NCI-H524 treated with DMSO at 0.1 percent for 48 hours (cell line): ENCODE measurements around the gene C1QC.

Experiments
- DNase-seq: peaks from one replicate; lab custom pipeline; 2025; lab: John Stamatoyannopoulos, UW

Gene C1QC

DNA sequence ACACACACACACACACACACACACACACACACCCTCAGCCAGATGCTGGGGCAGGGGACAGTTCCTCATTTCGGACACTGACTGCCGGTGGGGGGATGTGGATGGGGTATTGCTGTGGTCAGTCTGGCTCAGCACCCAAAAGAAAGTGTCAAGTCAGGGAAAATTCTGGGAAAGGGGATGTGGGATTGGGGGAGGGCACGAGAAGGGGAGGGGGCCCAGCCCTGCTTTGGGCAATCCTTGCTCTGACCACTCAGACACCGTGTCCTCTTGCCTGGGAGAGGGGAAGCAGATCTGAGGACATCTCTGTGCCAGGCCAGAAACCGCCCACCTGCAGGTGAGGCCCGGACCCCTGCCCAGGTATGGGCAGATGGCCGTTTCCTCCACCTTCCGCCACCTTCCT is at the start of gene C1QC:
C1QC (plus strand) TSS at position 253 of the 400 bp plus-strand sequence. CDS start 391 bp downstream, outside the sequence.
- no peak for DNase-seq

DNA sequence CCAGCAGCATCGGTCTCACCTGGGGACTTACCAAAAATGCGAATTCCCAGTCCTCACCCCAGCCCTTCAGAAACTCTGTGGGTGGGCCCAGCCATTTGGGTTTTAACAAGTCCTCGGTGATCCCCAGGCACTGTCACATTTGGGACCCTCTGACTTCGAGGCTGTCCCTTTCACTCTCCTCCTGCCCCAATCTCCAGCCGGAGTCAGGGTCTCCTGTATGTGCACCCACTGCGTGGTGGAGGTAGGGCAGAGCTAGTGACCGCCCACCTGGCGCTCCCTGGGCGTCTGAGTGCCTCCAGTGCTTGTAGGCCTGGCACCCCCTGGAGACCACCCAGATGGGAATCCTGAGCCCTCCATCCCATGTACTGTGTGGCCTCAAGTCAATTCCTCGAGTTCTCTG is 49.0 kb upstream of the C1QC start:
- no peak for DNase-seq

DNA sequence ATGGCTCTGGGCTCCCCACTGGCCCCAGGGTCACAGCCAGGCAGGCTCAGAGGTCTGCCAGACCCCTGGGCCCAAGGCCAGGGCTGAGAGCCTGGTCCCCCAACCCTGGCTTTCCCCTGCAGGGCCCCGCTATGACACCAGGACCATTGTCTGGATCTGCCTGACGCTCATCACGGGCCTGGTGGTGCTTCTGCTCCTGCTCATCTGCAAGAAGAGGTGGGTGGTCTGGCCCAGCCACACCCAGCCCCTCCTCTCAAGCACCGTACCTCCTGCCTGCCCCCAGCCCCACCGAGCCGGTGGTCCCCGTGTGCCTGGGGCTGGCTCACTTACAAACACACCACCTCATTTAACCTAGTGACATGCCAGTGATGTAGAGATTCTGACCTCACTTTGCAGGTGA is 48.3 kb upstream of the C1QC start:
- DNase-seq = no peak

DNA sequence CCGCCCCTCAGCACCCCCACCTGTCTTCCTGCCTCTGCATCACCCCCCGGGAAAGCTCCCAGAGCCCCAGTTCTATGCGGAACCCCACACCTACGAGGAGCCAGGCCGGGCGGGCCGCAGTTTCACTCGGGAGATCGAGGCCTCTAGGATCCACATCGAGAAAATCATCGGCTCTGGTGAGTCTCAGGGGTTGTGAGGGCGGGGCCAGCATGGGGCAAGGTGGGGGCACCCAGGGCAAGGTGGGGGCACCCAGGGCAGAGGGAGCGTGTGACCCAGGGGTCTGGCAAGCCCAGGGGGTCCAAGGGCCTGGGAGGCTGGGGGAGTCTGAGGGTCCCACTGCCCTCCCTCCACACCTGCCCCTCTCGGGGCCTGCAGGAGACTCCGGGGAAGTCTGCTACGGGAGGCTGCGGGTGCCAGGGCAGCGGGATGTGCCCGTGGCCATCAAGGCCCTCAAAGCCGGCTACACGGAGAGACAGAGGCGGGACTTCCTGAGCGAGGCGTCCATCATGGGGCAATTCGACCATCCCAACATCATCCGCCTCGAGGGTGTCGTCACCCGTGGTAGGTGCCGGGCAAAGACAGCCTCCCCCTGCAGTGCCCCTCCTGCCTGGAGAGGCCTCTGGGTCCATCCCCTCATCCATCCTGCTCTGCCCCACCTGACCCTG is 46.0 kb upstream of the C1QC start:
- DNase-seq = no peak

DNA sequence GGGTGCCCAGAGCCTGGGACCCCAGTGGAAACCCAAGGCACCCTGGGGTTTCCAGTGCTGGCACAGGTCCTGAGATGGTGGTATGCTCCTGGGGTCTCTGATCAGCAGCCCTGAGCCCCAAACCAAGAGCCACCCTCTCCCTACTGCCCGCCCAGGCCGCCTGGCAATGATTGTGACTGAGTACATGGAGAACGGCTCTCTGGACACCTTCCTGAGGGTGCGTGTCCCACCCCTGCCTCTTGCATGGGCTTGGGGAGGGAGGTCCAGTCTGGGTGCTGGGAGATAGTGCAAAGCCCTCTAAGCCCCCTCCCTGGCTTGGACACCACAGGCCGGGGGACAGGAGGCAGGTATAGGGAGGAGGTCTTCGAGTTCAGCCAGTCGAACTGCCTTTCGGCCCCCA is 45.4 kb upstream of the C1QC start:
- no peak for DNase-seq

DNA sequence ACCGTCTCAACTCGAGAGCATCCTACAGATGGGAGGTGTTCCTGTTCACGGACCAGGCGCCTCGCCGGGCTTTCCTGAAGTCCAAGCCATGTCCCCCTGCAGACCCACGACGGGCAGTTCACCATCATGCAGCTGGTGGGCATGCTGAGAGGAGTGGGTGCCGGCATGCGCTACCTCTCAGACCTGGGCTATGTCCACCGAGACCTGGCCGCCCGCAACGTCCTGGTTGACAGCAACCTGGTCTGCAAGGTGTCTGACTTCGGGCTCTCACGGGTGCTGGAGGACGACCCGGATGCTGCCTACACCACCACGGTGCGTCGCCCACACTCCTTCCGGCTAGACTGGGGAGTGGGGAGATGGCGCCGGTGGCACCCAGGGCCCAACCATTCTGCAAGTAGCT is 44.7 kb upstream of the C1QC start:
- no peak for DNase-seq

DNA sequence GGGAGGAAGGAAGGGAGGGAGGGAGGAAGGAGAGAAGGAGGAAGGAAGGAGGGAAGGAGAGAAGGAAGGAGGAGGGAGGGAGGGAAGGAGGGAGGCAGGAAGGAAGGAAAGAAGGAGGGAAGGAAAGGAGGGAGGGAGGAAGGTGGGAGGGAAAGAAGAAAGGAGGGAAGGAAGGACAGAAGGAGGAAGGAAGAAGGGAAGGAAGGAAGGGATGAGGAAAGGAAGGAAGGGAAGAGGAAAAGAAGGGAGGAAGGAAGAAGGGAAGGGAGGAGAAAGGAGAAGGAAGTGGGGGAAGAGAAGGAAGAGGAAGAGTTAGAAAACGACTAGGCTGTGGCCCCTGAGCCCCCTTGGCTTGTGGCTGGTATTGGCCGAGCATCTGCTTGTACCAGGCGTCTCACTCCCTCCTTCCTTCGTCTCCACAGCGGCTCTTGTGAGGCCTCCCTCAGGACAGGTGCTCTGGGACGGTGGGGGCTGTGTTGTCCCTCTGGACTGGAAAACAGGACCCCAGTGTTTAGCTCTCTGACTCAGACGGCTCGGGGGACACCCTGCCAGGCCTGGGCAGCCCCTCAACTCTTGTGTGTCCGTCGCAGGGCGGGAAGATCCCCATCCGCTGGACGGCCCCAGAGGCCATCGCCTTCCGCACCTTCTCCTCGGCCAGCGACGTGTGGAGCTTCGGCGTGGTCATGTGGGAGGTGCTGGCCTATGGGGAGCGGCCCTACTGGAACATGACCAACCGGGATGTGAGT is 43.2 kb upstream of the C1QC start:
- no peak for DNase-seq

DNA sequence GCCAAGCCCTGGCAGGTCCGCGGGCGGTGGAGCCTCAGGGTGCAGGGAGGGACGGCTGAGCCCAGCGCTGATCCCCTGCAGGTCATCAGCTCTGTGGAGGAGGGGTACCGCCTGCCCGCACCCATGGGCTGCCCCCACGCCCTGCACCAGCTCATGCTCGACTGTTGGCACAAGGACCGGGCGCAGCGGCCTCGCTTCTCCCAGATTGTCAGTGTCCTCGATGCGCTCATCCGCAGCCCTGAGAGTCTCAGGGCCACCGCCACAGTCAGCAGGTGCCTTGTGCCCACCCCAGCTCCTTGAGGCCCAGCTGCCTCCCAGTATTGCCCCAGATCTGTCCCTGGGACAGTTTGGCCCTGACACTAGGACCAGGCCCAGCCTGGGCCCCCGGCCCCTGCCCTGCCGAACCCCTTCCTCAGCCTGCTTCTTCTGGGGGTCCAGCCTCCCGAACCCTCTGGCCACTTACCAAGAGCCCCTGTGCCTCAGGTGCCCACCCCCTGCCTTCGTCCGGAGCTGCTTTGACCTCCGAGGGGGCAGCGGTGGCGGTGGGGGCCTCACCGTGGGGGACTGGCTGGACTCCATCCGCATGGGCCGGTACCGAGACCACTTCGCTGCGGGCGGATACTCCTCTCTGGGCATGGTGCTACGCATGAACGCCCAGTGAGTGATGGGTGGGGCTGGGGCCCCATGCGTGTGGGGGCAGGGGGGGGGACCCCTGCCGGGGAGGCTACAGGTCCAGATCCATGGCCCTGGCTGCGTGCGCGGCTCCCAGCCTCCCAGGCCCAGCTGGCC is 42.4 kb upstream of the C1QC start:
- DNase-seq = no peak

DNA sequence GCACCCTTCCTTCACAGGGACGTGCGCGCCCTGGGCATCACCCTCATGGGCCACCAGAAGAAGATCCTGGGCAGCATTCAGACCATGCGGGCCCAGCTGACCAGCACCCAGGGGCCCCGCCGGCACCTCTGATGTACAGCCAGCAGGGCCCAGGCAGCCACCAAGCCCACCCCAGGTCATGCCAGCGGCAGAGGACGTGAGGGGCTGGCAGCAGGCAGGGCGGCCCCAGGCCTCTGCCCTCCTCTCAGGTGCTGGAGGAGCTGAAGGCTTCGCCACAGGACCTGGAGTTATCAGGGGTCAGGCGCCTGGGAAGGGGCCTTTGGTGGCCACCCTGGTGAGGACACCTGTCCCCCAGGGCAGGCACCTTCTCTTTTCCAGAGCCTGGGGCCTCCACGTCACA is 41.8 kb upstream of the C1QC start:
- DNase-seq = no peak

DNA sequence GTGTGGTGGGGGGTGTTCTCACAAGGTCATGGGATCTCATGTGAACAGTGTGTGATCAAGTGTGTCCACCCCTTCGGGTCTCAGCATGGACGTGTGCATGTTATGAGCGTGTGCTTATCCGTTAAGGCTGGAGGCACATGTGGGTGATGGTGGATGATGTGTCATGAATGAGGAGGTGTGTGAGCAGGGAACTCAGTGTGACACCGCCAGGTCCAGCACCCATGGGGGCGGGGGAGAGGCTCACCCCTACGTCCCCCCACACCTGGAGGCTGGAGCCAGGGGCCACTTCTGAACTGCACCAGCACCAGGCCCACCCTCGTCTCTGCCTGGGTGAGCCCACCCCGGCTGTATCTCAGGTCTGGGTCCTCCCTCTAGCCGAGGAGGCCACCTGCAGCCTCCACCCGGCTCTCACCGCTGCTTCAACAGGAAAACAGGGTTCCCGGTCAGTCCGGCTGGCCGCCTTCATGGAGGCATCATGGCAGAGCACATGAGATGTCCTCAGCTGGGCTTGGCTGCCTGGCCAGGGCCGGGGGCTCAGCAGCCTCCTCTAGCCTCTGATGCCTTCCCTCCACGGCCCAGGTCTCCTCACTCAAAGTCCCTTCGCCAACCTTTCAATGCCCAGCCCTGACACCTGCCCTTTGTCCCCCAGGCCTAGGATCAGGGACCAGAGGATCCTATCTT is 41.2 kb upstream of the C1QC start:
- DNase-seq = no peak

DNA sequence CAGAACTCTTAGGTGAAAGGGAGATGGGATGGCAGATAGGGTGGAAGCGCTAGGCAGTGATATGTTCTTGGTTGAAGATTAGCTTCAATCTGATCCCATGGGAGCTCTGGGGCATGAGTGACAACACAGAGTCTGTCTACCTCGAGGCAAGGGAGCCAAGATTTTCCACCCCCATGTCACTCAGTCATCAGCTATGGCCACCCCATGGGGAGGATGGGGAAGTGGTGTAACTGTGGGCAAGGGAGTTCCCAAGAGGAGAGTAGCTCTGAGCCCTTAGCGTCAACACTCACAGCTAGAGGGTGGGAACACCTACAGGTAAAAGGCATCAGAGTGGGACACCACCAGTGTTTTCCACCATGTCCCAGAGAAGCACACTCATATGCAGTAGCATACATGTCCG is 37.3 kb upstream of the C1QC start:
- no peak for DNase-seq

DNA sequence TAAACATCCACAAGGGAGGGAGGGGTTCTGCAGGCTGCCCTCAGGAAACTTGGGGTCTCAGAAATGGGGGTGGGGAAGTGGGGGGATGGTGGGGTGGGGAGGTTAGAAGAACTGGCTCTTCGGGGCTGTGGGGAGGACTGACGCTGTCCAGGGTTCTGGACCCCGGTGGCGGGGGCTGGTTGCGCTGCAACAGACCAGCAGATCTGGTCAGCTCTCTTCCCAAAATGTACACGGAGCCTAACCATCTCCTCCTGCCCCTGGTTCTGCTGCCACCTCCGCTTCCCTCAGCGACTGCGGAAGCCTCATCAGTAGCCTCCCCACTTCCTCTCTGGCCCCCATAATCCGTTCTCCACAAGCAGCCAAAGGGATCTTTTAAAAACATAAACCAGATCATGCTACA is 36.3 kb upstream of the C1QC start:
- DNase-seq = no peak

DNA sequence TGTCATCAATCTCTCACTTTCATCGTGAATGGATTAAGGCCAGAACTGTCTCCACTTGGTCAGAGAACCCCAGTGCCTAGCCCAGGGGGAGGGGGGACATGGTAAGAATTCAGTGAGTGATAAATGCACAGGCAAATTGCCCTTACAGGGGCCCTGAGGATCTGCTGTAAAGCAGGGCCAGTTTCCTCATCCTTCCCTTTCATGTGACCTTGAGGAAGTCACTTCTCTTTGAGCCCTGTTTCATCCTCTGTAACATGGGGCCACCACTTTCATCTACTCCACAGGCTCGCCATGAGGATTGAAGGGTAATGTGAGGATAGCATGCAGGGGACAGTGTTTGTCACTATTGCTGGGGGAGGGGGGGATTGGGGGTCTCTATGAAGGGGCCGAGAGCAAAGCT is 35.1 kb upstream of the C1QC start:
- no peak for DNase-seq

DNA sequence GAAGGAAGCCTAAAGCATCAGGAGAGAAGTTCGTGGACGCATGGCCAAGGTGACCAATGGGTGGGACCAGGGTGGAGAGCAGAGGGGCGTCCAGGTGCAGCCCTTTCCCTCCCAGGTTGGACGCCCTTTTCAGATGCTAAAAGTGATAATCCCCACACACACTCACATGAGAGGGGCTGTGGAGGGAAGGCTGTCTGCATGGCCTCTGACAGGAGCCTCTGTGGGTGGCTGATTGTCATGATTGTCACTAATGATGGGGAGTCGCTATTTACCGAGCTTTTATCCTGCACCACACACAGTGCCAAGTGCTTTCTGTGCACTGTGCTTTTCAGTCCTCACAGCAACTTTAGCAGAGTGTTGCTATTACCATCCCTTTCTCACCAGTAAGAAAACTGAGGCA is 34.1 kb upstream of the C1QC start:
- no peak for DNase-seq

DNA sequence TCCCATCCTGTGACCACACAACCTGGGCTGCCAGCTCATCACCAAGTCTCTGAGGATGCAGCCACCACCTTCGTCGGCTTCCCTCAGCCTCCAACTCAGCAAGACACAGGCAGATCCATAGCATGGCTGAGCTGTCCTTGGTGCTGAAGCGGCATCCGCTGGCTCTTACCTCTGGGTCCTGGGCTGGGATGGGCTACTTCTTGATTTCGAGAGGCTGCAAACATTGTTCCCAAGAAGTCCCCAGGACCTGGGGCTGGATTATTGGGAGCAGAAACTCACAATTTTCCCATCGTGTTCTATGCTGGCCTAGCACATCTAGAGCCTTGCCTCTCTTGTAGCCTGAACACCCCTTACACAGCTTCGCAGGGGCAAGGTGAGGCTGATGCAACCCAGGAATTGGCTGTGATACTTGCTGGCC is 31.9 kb upstream of the C1QC start:
- DNase-seq = no peak

DNA sequence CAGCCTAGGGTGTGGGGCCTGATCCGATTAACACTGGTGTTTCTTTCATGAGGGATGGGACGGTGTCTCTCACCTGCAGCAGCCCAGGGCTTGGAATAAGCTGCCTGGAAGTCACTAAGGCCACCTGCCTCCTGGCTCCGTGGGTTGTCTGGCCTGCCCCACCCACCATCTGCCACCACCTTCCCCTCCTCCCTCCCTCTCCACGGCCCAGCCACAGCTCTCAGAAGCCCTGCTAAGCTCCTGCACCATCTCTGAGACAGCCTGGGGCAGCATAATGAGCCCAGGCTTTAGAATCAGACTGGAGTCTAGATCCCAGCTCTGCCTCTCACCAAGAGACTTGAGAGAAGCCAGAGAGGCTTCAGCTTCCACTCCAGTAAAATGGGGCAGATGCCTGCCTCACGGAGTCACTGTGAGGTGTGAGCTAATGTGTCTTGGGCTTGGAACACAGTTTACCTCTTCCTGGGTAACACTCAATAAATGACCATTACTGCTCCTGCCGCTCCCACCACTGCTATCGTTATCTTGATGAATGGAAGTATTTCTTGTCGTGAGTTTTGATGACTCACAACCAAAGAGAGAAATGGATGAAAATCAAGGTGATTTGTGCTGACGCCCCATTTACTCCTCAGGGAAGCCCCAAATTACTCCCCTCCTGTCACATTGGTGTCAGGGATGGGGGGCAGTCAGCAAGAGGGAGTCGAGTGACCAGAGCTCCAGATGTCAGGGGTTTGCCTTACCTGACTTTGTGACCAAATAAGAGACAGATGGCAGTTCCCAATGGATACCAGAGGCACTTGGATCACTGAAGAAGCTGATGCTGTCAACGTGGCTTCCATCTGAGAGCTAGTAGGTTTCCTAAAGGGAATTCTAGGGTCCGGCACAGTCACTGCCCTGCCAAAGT is 30.5 kb upstream of the C1QC start:
- peak; percentile 91 for DNase-seq

DNA sequence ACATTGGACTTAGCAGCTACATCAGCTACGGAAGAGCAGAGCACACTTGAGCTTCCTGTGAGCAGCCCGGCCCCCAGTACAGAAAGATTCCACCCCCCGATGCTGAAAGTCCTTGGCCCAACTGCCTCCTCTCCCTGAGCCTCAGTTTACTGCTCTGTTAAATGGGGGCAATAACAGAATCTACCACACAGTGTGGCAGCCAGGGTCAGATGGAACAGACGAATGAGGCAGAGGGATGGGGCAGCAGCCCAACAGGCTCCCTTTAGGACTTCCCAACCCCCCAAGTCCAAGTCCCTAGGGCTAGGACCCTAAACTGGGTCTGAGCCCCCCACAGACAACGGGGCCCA is 29.9 kb upstream of the C1QC start:
- no peak for DNase-seq

DNA sequence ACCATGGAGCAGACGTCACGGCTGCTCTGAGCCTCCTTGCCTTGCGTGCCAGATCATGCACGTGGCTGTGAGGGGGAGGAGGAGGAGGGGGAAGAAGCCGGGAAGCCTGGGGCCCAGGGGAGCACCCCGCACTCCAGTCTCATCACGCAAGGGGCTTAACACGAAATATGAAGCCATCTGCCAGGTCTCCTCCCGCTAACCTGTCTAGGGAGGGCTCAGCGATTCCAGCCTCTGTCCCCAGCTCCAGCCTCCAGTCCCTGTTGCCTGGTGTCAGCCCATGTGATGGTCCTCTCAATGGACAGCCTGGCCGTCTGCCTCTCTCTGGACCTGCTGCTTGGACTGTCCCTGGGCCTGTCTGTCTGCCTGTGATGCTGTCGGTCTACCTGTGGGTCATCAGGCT is 29.5 kb upstream of the C1QC start:
- peak; percentile 69 for DNase-seq

DNA sequence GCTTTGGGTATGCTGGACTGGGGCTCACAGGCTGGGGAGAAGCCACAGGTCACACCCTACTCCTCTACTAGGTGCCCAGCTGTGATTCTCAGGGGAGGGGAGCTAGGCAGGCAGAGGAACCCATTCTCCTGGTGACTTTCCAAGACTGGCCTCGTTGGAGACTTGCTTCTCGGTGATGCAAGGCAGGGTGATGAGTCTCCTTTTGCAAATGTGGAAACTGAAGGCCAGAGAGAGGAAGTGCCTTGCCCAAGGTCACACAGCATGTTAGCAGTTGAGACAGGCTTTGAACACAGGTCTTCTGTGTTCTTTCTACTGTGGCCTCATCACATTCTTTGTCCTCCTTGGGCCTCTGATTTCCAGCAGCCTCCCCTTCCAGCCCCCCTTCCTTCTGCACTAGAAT is 27.5 kb upstream of the C1QC start:
- DNase-seq = no peak

DNA sequence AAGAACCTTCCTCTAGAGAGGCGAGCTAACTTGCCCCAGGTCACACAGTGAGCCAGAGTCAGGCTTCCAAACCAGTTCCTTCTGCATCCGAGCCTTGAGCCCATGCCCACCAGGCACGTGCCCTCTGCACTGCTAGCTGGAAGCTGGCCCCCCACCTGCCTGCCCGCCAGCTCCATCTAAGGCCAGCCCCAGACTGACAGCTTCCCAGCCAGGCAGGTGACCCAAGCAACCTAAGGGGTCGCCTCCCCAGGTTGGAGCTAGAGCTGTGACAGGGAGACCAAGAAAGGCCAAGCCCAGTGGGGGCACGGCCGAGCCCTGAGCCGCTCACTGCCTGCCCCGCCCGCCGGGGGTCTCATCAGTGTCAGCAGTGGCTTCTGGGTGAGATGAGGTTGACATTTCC is 26.9 kb upstream of the C1QC start:
- no peak for DNase-seq

DNA sequence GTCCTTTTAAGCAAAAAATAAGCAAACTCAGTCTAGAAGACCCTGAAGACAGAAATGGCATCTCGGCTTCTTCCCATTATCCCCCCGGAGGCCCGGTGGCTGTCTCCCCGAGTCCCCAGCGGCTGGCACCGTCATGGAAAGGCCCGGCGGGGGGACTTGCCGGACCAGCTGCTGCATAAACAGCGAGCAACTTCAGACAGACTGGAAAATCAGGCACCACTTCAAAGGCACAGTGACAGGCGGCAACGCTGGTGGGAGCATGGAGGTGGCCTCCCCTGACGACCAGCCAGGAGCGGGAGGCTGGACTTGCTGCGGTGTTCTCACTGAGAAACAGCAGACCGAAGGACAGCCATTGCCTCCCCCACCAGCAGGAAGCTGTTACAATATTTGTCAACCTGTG is 25.4 kb upstream of the C1QC start:
- DNase-seq = no peak

DNA sequence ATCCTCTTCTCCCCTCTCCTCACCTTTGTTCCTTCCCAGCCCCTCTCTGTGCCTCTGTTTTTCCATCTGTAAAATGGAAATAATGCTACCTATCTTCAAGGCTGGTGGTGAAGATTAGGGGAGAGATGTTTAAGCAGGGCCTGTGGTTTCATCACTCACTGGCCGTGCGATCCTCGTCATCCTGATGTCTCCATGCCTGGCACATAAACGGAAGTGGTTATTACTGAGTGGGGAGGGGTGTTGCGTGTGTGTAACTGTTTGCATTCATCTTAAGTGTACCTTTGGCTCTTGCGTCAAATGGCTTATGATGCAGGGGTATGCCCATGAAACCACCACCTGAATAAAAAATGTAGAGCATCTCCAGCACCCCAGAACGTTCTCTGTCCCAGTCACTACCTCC is 24.2 kb upstream of the C1QC start:
- DNase-seq = no peak
